ENCODE results near the gene TSNAX.

DNA sequence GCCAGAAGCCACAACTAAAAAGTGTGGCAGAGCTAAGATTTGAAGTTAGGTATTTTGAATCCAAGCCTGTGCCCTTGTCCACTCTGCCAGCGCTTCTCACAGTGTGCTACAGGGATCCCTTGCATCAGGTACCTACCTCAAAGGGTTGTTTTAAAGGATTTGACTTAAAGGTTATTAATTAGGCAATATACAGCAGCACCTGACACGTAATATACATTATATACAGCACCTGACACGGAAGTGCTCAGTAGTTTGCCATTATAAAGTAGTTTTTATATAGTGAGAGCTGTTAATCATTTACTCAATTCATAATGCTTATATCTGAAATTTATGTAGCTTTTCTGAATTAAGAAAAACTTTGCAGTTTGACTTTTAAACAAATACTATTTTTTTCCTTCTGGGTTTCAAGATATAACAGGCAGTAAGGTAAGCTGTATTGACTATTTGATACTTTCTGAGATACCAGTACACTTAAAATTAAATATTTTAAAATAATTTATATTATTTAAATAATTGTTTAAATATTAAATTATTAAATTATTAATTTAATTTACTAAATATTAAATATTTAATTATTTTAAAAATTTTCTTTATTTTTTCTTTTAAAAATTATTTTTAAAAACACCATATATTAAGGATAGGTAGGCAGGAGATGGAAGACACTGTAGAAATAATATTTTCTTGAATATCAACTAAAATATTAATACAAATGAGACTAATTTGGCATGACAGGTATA, 33.3 kb downstream of the TSNAX start:
- TF ChIP-seq, protein P1, sequence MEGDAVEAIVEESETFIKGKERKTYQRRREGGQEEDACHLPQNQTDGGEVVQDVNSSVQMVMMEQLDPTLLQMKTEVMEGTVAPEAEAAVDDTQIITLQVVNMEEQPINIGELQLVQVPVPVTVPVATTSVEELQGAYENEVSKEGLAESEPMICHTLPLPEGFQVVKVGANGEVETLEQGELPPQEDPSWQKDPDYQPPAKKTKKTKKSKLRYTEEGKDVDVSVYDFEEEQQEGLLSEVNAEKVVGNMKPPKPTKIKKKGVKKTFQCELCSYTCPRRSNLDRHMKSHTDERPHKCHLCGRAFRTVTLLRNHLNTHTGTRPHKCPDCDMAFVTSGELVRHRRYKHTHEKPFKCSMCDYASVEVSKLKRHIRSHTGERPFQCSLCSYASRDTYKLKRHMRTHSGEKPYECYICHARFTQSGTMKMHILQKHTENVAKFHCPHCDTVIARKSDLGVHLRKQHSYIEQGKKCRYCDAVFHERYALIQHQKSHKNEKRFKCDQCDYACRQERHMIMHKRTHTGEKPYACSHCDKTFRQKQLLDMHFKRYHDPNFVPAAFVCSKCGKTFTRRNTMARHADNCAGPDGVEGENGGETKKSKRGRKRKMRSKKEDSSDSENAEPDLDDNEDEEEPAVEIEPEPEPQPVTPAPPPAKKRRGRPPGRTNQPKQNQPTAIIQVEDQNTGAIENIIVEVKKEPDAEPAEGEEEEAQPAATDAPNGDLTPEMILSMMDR (IDR thresholded peaks at IDR 0.05) = no peak
- TF ChIP-seq, protein P2, sequence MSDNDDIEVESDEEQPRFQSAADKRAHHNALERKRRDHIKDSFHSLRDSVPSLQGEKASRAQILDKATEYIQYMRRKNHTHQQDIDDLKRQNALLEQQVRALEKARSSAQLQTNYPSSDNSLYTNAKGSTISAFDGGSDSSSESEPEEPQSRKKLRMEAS (IDR thresholded peaks at IDR 0.05; ENCODE audit: low read depth) = no peak
